Fibroblast of lung (primary cell): ENCODE data around the gene LPCAT1. TPM values are rescaled to one million over a fixed set of nuclear protein-coding genes. Genes with fewer than 3 reads are reported as not detected.

Experiments used
- DNase-seq, 2 donors: peaks; one replicate each; pipeline versions ENCODE4 v3.0.0 to v3.0.0-alpha.2; 2010; ENCODE audit warnings: low read depth in 2 of 2
- H2AFZ ChIP-seq: 2 replicates; pipeline ENCODE4 v1.5.1; 2012; ENCODE audit warnings: low read length, control low read depth, inconsistent platforms
- H3K27ac ChIP-seq: 2 replicates; pipeline ENCODE4 v1.5.1; 2011; ENCODE audit warnings: low read length, control low read depth; ENCODE audit not compliant: insufficient read depth
- H3K27me3 ChIP-seq: 2 replicates; pipeline ENCODE4 v1.5.1; 2011; ENCODE audit warnings: mild to moderate bottlenecking, low read length; ENCODE audit not compliant: control insufficient read depth, insufficient read depth
- H3K36me3 ChIP-seq: 2 replicates; pipeline ENCODE4 v1.5.1; 2011; ENCODE audit warnings: low read length; ENCODE audit not compliant: control insufficient read depth, insufficient read depth
- H3K4me1 ChIP-seq: 2 replicates; pipeline ENCODE4 v1.5.1; 2011; ENCODE audit warnings: low read length; ENCODE audit not compliant: control insufficient read depth, insufficient read depth; ENCODE audit errors: extremely low read depth
- H3K4me2 ChIP-seq: 2 replicates; pipeline ENCODE4 v1.5.1; 2011; ENCODE audit warnings: low read length, control low read depth; ENCODE audit not compliant: insufficient read depth; ENCODE audit errors: extremely low read depth
- H3K4me3 ChIP-seq, 4 experiments: fragments of 200-600 bp in 1 of 4; sonication (generic) in 1 of 4; replicated peaks in 1 of 4; 2 replicates each; pipeline ENCODE4 v1.5.1; 2011 to 2016; ENCODE audit warnings: low read length in 4 of 4, low read depth in 3 of 4, mild to moderate bottlenecking in 3 of 4, control low read depth in 2 of 4, inconsistent platforms in 1 of 4, mixed read lengths in 1 of 4; ENCODE audit not compliant: insufficient read depth in 1 of 4; ENCODE audit errors: control extremely low read depth in 1 of 4
- H3K79me2 ChIP-seq: 2 replicates; pipeline ENCODE4 v1.5.1; 2012; ENCODE audit warnings: mild to moderate bottlenecking, low read length, inconsistent platforms; ENCODE audit not compliant: control insufficient read depth, insufficient read depth
- H3K9ac ChIP-seq: 2 replicates; pipeline ENCODE4 v1.5.1; 2011; ENCODE audit warnings: mild to moderate bottlenecking, low read length, control low read depth; ENCODE audit not compliant: insufficient read depth
- H3K9me3 ChIP-seq: 2 replicates; pipeline ENCODE4 v1.5.1; 2012; ENCODE audit warnings: low read depth, low read length; ENCODE audit not compliant: control insufficient read depth, insufficient read depth
- H4K20me1 ChIP-seq: 2 replicates; pipeline ENCODE4 v1.5.1; 2011; ENCODE audit warnings: low read length; ENCODE audit not compliant: control insufficient read depth, insufficient read depth; ENCODE audit errors: extremely low read depth
- CTCF ChIP-seq, 2 donors: IDR thresholded peaks in 1 of 2; conservative IDR thresholded peaks in 1 of 2; 1 replicate in 1 of 2; 2 replicates in 1 of 2; pipeline ENCODE4 v1.5.1; 2011 to 2012; ENCODE audit warnings: low read length in 2 of 2, control low read depth in 1 of 2, inconsistent platforms in 1 of 2, low read depth in 1 of 2, mild to moderate bottlenecking in 1 of 2
- EZH2 ChIP-seq: IDR thresholded peaks from 2 replicates; pipeline ENCODE4 v1.5.1; 2012; ENCODE audit warnings: low read length, control low read depth, mild to moderate bottlenecking; ENCODE audit errors: missing control alignments
- polyA plus RNA-seq, 2 donors: library from polyadenylated mRNA; depleted of rRNA in 1 of 2; stranded (reverse) in 1 of 2; unstranded in 1 of 2; fragments of >200 nt; gene quantifications; 2 replicates each; pipeline ENCODE4 v1.2.1, GENCODE V29; 2011 to 2012; ENCODE audit warnings: missing spikeins in 1 of 2
- total RNA-seq: library from RNA; depleted of rRNA; stranded (reverse); fragments of >200 nt; gene quantifications from 2 replicates; pipeline ENCODE4 v1.2.1, GENCODE V29; 2014

Gene LPCAT1
- total and polyA plus RNA-seq, 2 donors (not counting 1 experiment from before 2014, with no cell fraction given), result 50.8 to 65.2 TPM

DNA sequence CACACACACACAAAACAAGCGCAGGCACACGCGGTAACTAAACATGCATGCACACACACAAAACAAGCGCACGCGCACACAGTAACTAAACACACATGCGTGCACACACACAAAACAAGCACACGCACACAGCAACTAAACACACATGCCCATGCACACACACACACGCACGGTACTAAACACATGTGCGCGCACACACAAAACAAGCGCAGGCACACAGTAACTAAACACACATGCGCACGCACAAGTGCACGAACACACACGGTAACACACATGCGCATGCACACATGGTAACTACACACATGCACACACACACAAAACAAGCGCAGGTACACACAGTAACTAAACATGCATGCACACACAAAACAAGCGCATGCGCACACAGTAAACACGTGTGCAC lies 58.6 kb downstream of the LPCAT1 start:
- no peaks in the 10 kb centered on the region for H3K79me2 ChIP-seq
- no peak for TF ChIP-seq EZH2
- no peak for TF ChIP-seq CTCF (conservative IDR thresholded peaks at IDR 0.05 in 1 of 2, IDR thresholded peaks at IDR 0.05 in 1 of 2; ENCODE audit: low read depth in 1 of 2, low read length in 2 of 2)
- H3K4me1 ChIP-seq, result no peaks in the 10 kb centered on the region
- no peak overlapping the region for H3K4me2 ChIP-seq
- H3K9me3 ChIP-seq, result no peaks in the 10 kb centered on the region
- H3K4me3 ChIP-seq, result no peak overlapping the region
- no peak overlapping the region for H3K9ac ChIP-seq
- H4K20me1 ChIP-seq, result no peaks in the 10 kb centered on the region
- no peak overlapping the region for H2AFZ ChIP-seq
- no peak for DNase-seq
- H3K27me3 ChIP-seq, result no peaks in the 10 kb centered on the region
- no peak overlapping the region for H3K27ac ChIP-seq
- peaks cover 47% of the 10 kb centered on the region for H3K36me3 ChIP-seq

- H3K79me2 ChIP-seq, result no peaks in the 10 kb centered on the region
- no peak overlapping the region for H3K4me3 ChIP-seq
- no peak overlapping the region for H3K9ac ChIP-seq
- no peaks in the 10 kb centered on the region for H3K27me3 ChIP-seq
- no peak for DNase-seq
- peaks cover 47% of the 10 kb centered on the region for H3K36me3 ChIP-seq
- H4K20me1 ChIP-seq, result no peaks in the 10 kb centered on the region
- H3K9me3 ChIP-seq, result no peaks in the 10 kb centered on the region
- no peak overlapping the region for H3K27ac ChIP-seq
- no peak overlapping the region for H3K4me2 ChIP-seq
- no peaks in the 10 kb centered on the region for H3K4me1 ChIP-seq
- TF ChIP-seq EZH2 (no peak), CTCF (conservative IDR thresholded peaks at IDR 0.05 in 1 of 2, IDR thresholded peaks at IDR 0.05 in 1 of 2; ENCODE audit: low read depth in 1 of 2, low read length in 2 of 2) (no peak)
- H2AFZ ChIP-seq, result no peak overlapping the region
Measured at GRCh38 chr5:1464511-1464910, 59.2 kb downstream of the LPCAT1 start.

DNA sequence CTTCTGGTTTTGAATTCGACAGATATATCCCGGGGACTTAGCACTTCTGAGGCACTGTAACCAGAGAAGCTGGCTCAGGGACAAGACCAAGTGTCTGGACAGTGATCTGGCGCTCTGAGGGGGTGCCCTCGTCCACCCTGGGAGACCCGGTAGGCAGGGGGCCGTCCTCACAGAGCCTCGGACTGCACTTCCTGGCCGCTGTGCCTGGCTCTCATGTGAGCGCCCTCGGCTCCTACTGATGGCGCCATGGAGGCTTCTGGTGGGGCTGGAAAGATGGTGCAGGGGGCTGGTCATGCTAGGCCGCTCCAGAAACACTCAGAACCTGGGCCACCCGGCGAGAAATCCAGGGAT lies 59.7 kb downstream of the LPCAT1 start:
- Histone ChIP-seq H2AFZ (no peak overlapping the region), H3K4me3 (no peak overlapping the region), H3K4me2 (no peak overlapping the region), H3K27ac (no peak overlapping the region), H3K9ac (no peak overlapping the region), H3K4me1 (no peaks in the 10 kb centered on the region), H3K36me3 (peaks cover 46% of the 10 kb centered on the region), H4K20me1 (no peaks in the 10 kb centered on the region), H3K9me3 (no peaks in the 10 kb centered on the region), H3K27me3 (no peaks in the 10 kb centered on the region), H3K79me2 (no peaks in the 10 kb centered on the region)
- TF ChIP-seq CTCF (conservative IDR thresholded peaks at IDR 0.05 in 1 of 2, IDR thresholded peaks at IDR 0.05 in 1 of 2; ENCODE audit: low read depth in 1 of 2, low read length in 2 of 2) (no peak), EZH2 (no peak)
- DNase-seq, result no peak
